Esophagus (tissue), 2 donors: ENCODE measurements around the gene FAM89A. TPM values are rescaled to one million over a fixed set of nuclear protein-coding genes. Genes with fewer than 3 reads are reported as not detected.

Experiments
- H3K27ac ChIP-seq, 2 donors: one replicate each; pipeline ENCODE4 v1.5.1; 2013; ENCODE audit warnings: low read depth in 2 of 2, mild to moderate bottlenecking in 2 of 2, inconsistent platforms in 1 of 2, low read length in 1 of 2, moderate library complexity in 1 of 2
- H3K27me3 ChIP-seq, 2 donors: one replicate each; pipeline ENCODE4 v1.6.1; 2013; ENCODE audit warnings: low read length in 2 of 2, control low read depth in 1 of 2, mild to moderate bottlenecking in 1 of 2; ENCODE audit not compliant: insufficient read depth in 2 of 2, control insufficient read depth in 1 of 2
- H3K36me3 ChIP-seq, 2 donors: one replicate each; pipeline ENCODE4 v1.6.1; 2013; ENCODE audit warnings: low read length in 1 of 2; ENCODE audit not compliant: control insufficient read depth in 2 of 2, insufficient read depth in 2 of 2
- H3K4me1 ChIP-seq, 2 donors: one replicate each; pipeline ENCODE4 v1.6.1; 2013; ENCODE audit warnings: low read length in 1 of 2; ENCODE audit not compliant: control insufficient read depth in 2 of 2, insufficient read depth in 2 of 2
- H3K4me3 ChIP-seq, 2 donors: one replicate each; pipeline ENCODE4 v1.5.1; 2013; ENCODE audit warnings: low read length in 2 of 2, mild to moderate bottlenecking in 2 of 2, low read depth in 1 of 2, moderate library complexity in 1 of 2
- H3K9me3 ChIP-seq, 2 donors: one replicate each; pipeline ENCODE4 v1.6.1; 2013; ENCODE audit warnings: mild to moderate bottlenecking in 2 of 2, low read depth in 1 of 2, low read length in 1 of 2, moderate library complexity in 1 of 2; ENCODE audit not compliant: control insufficient read depth in 2 of 2, insufficient read depth in 1 of 2
- WGBS, 2 donors: extraction: QIAGEN DNeasy Blood & Tissue Kit; methylation state at CpG; one replicate each; pipeline ENCODE4 v1.1.7; 2013; 5-methylcytosine and 5-hydroxymethylcytosine counted together
- polyA plus RNA-seq, 2 donors: library from polyadenylated mRNA; stranded (reverse); fragments of 200-250 nt; gene quantifications; one replicate each; pipeline ENCODE4 v1.2.3, GENCODE V29; 2013
- donor health status: healthy with polysubstance abuse.
- donor health status: Bipolar disorder and iron deficiency.

Gene FAM89A
- polyA plus RNA-seq, 2 donors, result 6.1 to 6.7 TPM

DNA sequence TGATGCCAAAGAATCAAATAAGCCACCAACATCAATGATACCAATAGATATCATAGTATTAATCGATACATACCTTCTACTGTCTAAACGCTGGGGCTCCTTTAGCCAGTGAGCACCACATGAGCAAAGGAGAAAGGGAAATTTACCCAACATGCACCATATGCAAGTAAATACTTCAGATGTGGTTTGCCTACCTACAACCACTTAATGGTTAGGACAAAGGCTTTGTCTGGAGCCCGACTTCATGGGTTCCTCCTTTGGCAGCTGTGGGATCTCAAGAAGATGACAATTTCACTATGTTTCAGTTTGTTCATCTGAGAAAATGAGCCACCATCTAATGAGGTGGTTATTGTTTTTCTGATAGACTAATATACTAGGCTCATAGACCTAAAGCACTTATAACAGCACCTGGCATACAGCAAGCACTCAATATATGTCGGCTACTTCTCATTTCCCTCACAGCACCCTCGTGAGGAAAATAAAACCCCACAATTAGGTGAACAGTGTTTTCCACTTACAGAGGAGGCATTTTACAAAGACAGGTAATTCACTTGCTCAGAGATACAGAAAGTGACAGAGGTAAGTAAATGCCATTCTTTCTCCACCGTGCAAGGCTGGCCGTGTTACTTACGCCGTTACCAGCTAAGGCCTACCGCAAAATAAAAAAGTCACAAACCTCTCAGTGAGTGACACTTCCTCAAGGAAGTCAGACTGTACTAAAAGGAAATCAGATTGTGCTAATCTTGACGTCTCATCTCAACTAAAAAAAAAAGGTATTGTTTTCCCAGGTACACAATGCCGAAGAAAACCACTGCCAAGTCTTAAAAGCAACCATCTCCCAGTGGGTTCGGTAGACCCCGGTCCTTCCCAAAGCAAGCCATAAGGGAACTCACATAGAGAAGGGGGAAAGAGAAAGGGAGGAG, 63.0 kb downstream of the FAM89A start:
- Histone ChIP-seq H3K9me3 (no peaks in the 10 kb centered on the region), H3K36me3 (peaks cover 0 to 6% of the 10 kb centered on the region in 2 donors), H3K27me3 (no peaks in the 10 kb centered on the region), H3K4me3 (peak overlapping the region in 1 of 2 donors; percentile 98), H3K27ac (peak overlapping the region; percentile 21 to 29), H3K4me1 (no peaks in the 10 kb centered on the region)
- 57 to 58% methylated on average over 14 of the region's 14 CpGs for WGBS, 2 donors

DNA sequence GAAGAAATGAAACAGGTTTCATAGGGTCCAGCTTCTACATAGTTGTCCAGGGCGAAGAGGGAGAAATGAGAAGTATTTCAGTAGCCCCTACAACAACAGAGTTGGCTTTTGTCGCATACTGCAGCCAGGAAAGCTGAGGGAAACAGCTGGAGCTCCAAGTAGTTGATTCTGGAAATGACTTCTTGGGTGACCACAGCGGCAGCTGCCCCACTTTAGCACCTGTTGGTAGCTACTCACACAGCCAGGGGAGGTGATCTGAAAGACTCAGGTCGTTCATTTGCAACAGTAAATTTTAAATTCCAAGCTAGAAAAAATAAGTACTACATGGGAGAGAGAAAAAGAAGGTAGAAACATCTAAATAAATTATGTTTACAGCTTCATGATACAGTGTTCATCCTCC, 63.7 kb downstream of the FAM89A start:
- Histone ChIP-seq H3K4me1 (no peaks in the 10 kb centered on the region), H3K9me3 (no peaks in the 10 kb centered on the region), H3K27me3 (no peaks in the 10 kb centered on the region), H3K4me3 (no peak overlapping the region), H3K36me3 (peaks cover 0 to 6% of the 10 kb centered on the region in 2 donors), H3K27ac (no peak overlapping the region)
- 90 to 92% methylated on average over 4 of the region's 4 CpGs for WGBS, 2 donors

DNA sequence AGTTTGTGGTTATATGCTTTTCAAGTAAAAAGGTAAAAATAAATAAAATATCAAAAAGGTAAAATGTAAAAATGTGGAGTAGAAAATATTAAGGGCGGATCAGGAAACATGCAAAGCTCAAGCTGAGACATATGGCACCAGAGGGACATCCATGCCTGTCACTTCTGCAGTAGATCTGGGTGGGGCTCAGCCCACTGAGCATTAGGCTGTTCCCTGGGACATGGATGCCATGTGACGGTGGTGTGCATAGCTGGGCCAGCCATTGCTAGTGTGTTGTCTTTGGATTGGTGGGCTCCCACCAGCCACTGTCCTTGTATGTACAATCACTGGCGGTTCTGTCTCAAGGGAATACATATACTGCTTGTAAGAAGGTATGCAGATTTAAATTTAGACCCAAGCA, 64.4 kb downstream of the FAM89A start:
- no peaks in the 10 kb centered on the region for H3K9me3 ChIP-seq
- H3K27me3 ChIP-seq, result no peaks in the 10 kb centered on the region
- no peak overlapping the region for H3K4me3 ChIP-seq
- peaks cover 0 to 6% of the 10 kb centered on the region in 2 donors for H3K36me3 ChIP-seq
- 89 to 93% methylated on average over 3 of the region's 3 CpGs for WGBS, 2 donors
- no peak overlapping the region for H3K27ac ChIP-seq
- H3K4me1 ChIP-seq, result no peaks in the 10 kb centered on the region

DNA sequence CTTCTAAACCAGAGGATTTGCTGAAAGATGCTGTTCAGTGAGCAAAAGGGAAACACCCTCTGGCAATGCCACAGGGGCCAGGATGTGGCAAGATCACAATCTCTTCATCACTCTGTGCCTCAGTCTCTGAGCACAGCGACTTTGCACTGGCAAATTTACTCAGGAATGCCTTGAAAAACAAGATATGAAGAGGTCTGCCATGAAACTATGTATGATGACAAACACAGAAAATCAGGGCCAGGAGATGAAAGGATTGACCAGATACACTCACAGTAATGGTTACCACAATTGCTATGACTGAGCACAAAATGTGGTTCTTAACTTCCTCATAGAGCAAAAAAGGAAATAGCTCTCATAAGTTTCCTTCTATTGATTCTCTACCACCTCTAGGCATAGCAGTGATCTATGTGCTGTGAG, 67.2 kb downstream of the FAM89A start:
- WGBS, 2 donors, result 70 to 78% methylated on average over 1 of the region's 1 CpG
- Histone ChIP-seq H3K9me3 (no peaks in the 10 kb centered on the region), H3K27ac (no peak overlapping the region), H3K4me3 (no peak overlapping the region), H3K27me3 (no peaks in the 10 kb centered on the region), H3K36me3 (peaks cover 0 to 6% of the 10 kb centered on the region in 2 donors), H3K4me1 (no peaks in the 10 kb centered on the region)

DNA sequence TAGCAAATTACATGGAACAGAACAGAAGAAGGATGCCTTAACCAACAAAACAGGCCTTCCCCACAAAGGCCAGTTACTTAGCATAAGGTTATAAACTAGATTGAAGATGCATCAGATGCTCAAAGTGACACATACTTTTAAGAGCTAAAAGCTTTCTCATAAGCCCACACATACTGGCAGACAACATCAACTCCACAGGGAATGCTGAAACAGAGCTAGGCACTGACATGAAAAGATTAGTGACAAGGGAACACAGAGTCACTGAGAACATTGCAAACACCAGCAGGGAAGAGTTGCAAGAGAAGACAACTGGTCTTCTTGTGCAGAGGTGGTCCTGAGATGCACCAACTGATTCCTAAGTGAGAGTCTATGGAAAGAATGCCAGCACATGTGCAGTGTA, 68.3 kb downstream of the FAM89A start:
- Histone ChIP-seq H3K27ac (no peak overlapping the region), H3K27me3 (no peaks in the 10 kb centered on the region), H3K4me3 (no peak overlapping the region), H3K4me1 (no peaks in the 10 kb centered on the region), H3K9me3 (no peaks in the 10 kb centered on the region), H3K36me3 (peaks cover 0 to 6% of the 10 kb centered on the region in 2 donors)

DNA sequence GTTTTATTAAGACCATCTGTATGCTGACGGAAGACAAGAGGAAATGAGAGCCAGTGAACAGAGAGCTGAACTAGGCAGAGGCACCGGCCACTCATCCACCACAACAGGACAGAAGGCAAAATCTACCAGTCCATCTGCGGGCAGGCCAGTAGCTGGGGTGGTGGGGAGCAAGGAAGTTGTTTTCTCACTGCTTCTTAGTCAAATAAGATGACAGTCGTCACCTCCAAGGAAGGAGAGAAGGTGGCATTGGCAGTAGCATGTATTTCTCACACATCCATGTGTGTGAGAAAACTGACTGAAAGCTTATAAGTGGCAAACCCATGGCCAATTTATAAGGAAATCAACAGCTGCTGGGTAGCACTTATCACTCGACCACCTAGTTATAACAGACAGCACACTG, 69.6 kb downstream of the FAM89A start:
- 89 to 93% methylated on average over 5 of the region's 5 CpGs for WGBS, 2 donors
- no peak overlapping the region for H3K4me3 ChIP-seq

More for the DNA sequence above, 69.6 kb downstream of the FAM89A start:
- H3K4me1 ChIP-seq, result no peaks in the 10 kb centered on the region
- H3K9me3 ChIP-seq, result no peaks in the 10 kb centered on the region
- H3K27me3 ChIP-seq, result no peaks in the 10 kb centered on the region
- no peaks in the 10 kb centered on the region for H3K36me3 ChIP-seq
- no peak overlapping the region for H3K27ac ChIP-seq

Other genes with a start within 250 kb of the FAM89A start
- 1 to 10 TPM; 7.8 to 10.0 TPM for gene C1orf198, start 171.7 kb downstream of the FAM89A start, polyA plus RNA-seq
- 1 to 10 TPM; 5.0 to 7.6 TPM for gene TTC13, start 61.4 kb downstream of the FAM89A start, polyA plus RNA-seq
- 10 to 100 TPM; 21.0 to 38.3 TPM for gene ARV1, start 61.2 kb downstream of the FAM89A start, polyA plus RNA-seq
- under 1 TPM in 1 of 2 donors, not detected in 1; under 0.01 TPM for gene TRIM67, start 121.8 kb upstream of the FAM89A start, polyA plus RNA-seq
- 10 to 100 TPM; 18.5 to 33.1 TPM for gene GNPAT, start 201.0 kb upstream of the FAM89A start, polyA plus RNA-seq